ENCODE measurements around the gene CD47.

CD47 gene

DNA sequence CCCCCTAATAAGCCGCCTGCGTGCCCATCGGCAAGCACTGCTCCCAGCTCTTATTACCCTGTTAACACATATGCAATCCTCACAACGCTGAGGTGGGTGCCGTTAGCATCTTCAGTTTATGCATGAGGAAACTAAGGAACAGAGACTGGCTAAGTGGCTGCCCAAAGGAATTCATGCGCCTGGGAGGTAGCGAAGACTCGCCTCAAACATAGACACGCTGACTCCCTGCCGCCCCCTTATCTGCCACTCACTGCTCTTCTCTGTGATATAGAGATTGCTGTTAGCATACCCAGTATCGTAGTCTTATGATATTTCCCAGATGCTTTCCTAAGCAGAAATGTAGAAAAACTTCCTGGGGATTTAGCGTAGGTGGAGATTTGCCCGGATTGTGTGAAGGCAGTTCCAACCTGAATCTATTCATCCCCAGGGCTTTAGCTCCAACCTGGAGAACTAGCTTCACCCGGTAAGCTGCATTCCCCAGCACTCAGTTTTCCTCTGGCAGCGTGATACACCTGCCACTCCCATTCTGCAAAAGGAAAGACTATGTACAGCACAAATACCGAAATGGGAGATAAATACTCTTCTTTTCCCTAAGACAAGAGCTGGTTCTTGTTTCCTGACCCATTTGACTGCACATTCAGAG, 23.7 kb upstream of the CD47 start:
- DNase-seq (ENCODE audit: insufficient read length) (no peak), FAIRE-seq (no peak)
- TF ChIP-seq TAF1 (IDR thresholded peaks at IDR 0.05; ENCODE audit: borderline replicate concordance, low read depth, low read length) (no peak), POLR2A (IDR thresholded peaks at IDR 0.05; ENCODE audit: low read depth, low read length) (no peak), POLR2AphosphoS5 (IDR thresholded peaks at IDR 0.05; ENCODE audit: low read depth, low read length) (no peak)

DNA sequence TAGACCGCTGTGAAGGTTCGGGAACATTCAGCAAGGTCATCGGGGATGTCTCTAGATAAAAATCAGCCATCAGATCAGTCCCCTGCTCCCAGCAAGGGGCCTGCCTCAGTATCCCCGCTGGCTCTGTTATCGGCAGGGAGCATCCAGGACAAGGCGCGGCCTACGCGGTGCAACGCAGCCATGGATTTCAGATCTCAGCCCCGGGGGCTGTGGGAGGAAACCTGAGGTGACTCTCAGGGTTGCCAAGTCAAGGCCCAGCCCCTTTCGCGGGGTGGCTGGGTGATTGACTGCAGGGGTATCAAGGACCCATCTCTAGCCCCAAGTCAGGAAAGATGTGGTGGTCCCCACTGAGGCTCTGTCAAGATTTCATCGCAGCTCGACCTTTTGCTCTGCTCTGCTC, 23.1 kb upstream of the CD47 start:
- TF ChIP-seq POLR2A (IDR thresholded peaks at IDR 0.05; ENCODE audit: low read depth, low read length) (no peak), TAF1 (IDR thresholded peaks at IDR 0.05; ENCODE audit: borderline replicate concordance, low read depth, low read length) (no peak), POLR2AphosphoS5 (IDR thresholded peaks at IDR 0.05; ENCODE audit: low read depth, low read length) (no peak)
- FAIRE-seq = no peak
- no peak for DNase-seq (ENCODE audit: insufficient read length)

DNA sequence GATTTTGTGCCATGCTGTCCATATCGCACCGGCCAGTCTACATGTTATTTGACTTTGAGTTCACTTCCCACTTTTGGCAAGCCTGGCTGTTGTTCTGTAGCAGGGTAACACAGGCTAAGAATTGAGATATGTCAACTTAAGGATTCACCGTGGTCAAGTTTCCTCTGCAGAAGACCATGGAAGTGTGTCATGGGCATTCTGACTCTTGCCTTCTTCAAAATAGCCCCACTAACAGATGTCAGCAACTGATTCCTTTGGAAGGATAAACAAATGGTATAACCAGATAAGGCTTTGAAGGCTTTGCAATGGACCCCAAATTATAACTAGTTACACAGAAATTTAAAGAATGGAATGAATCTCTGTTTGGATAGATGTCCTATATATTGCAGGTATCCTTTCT, 20.1 kb upstream of the CD47 start:
- FAIRE-seq (no peak), DNase-seq (ENCODE audit: insufficient read length) (no peak)
- TF ChIP-seq POLR2A (IDR thresholded peaks at IDR 0.05; ENCODE audit: low read depth, low read length) (no peak), TAF1 (IDR thresholded peaks at IDR 0.05; ENCODE audit: borderline replicate concordance, low read depth, low read length) (no peak), POLR2AphosphoS5 (IDR thresholded peaks at IDR 0.05; ENCODE audit: low read depth, low read length) (no peak)

DNA sequence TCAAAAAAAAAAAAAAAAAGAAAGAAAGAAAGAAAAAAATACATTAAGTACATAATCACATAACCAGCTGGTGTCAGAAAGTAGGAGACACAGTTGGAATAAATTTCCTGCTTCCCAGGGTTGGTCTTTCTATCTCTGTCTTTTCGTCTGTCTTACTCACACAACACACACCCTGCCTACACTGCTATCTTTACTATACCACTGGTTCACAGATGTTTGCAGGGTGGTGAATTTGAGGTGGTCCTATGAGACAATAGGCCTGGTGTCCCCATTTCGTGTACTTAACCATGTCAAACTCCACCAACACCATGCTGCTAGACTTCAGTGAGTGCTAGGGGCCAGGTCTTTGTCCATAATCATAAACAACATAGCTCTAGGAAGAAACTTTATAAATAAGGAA, 17.6 kb upstream of the CD47 start:
- FAIRE-seq = no peak
- DNase-seq (ENCODE audit: insufficient read length) = no peak
- TF ChIP-seq TAF1 (IDR thresholded peaks at IDR 0.05; ENCODE audit: borderline replicate concordance, low read depth, low read length) = no peak

DNA sequence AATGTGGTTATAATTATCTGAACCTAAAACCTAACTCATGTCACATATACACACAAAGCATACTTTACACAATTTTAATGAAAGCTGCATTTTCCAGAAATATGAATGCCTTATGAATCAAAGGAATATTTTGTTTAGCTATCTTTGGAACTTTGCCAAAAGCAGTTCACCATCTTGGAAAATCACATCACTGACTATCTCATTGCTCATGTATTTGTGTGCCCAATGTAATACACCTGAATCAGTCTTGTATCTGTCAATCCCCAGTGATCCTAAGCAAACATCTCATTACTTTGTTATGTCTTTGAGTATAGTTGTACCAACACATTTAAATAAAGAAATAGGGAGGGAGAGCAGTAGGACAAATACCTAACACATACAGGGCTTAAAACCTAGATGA, 15.6 kb upstream of the CD47 start:
- FAIRE-seq (no peak), DNase-seq (ENCODE audit: insufficient read length) (no peak)
- no peak for TF ChIP-seq TAF1 (IDR thresholded peaks at IDR 0.05; ENCODE audit: borderline replicate concordance, low read depth, low read length)

DNA sequence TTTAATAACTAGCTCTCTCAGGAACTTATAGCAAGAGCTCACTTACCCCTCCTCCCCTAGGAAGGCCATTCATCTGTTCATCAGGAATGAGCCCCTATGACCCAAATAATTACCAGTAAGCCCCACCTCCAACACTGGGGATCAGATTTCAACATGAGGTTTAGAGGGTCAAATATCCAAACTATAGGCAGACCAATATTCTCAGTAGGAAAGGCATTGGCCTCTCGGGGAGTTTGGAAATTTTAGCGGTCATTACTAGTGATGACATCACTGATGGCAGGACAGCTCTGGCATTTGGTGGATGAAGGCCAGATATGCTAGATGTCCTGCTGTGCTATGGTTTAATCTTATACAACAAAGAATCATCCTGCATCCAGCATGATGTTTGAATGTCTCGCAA, 15.2 kb upstream of the CD47 start:
- no peak for TF ChIP-seq POLR2AphosphoS5 (IDR thresholded peaks at IDR 0.05; ENCODE audit: low read depth, low read length)
- no peak for TF ChIP-seq POLR2A (IDR thresholded peaks at IDR 0.05; ENCODE audit: low read depth, low read length)
- TF ChIP-seq TAF1 (IDR thresholded peaks at IDR 0.05; ENCODE audit: borderline replicate concordance, low read depth, low read length) = no peak
- FAIRE-seq (no peak), DNase-seq (ENCODE audit: insufficient read length) (no peak)

DNA sequence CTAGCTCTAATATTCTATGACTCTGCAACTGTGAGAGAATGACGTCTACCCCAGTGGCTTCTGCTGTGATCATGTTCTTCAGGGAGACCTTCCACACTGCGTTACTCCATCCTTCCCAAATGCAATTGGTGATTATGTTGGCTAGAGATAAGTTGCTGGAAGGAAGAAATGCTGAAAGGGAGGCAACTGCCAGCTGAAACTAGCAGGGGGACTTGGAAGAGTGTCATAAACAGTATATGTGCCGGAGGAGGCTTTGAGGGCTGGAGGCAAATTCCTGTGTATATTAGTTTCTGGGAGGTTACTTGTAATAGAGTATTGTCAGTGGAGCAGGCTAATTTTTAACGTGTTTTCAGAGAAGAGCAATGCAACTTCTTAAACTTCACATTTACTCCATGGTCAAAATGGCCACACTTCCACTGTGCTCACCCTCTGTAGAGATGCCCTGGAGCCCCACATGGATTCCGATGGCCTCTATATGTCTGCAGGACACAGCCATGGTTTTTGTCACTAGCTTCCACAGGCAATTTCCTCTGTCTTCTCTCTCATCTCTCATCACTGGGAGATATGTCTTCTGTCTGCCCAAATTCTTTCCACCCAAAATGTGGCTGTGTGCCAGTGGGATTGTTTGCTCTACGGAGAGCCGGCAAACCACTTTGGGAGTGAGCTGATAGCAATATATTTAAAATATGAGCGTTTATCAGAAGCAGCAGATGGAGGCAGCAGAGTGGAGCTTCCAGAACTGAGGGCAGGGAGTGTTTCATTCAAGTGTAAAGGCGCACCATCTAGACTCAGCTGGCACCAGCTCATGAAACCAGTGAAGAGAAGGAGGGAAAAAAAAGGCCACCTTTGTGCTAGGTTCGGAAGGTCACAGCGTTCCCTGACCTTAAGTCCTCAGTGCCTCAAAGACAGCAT, 13.3 kb upstream of the CD47 start:
- no peak for DNase-seq (ENCODE audit: insufficient read length)
- no peak for FAIRE-seq

DNA sequence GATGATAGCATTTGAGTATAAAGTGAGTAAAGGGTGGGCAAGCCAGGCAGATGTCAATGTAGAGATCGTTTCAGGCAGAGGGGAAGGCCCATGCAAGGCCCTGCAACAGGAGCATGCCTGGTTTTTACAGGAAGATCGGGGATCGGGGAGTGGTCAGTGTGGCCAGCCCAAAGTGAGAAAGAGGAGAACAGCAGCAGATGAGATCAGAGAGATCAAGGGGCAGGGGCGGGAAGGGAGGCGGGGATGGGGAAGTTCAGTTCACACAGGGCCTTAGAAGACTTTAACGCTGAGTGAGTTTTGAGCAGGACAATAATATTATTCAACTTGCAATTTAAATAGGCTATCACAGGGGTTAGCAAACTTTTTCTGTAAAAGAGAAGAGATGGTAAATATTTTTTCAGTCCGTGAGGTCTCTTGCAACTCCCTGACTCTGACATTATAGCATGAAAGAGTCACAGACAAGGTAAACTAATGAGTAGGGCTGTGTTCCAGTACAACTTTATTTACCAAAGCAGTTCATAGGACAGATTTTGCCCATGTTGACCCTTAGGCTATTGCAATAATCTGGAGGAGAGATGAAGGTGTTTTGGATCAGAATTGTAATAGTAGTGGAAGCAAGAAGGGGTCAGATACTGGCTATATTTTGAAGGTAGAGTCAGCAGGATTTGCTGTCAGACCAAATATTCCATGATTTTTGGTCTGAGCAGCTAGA, 12.4 kb upstream of the CD47 start:
- no peak for DNase-seq (ENCODE audit: insufficient read length)
- no peak for FAIRE-seq
- TF ChIP-seq POLR2AphosphoS5 (IDR thresholded peaks at IDR 0.05; ENCODE audit: low read depth, low read length) (no peak), POLR2A (IDR thresholded peaks at IDR 0.05; ENCODE audit: low read depth, low read length) (no peak), TAF1 (IDR thresholded peaks at IDR 0.05; ENCODE audit: borderline replicate concordance, low read depth, low read length) (no peak)

More for the DNA sequence above, 13.3 kb upstream of the CD47 start:
- no peak for TF ChIP-seq TAF1 (IDR thresholded peaks at IDR 0.05; ENCODE audit: borderline replicate concordance, low read depth, low read length)
- no peak for TF ChIP-seq POLR2AphosphoS5 (IDR thresholded peaks at IDR 0.05; ENCODE audit: low read depth, low read length)
- TF ChIP-seq POLR2A (IDR thresholded peaks at IDR 0.05; ENCODE audit: low read depth, low read length) = no peak

DNA sequence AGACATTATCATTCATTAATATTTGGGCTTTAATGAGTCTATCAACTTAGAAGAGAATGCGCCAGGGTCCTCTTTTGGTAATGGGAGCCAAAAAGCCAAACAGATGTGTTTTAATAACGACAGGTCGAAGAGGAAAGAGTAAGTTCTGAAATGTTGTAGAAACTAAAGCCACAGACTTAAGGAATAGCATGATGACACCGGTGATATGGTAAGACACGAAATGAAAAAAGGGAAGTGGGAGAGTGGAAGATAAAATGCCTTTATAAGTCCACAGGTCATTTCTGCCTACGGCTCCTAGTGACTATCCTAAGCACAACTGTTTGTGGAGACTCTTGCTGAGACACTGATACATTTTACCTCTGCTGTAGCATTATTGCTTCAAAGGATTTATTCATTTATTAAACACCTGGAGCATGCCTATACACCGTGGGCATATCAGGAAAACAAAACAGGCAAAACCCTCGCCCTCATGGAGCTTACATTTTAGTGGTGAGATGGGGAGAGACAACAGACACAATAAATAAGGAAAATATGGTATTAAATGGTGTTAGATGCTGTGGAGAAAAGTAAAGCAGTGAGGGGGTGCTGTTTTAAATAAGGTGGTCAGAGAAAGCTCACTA, 11.7 kb upstream of the CD47 start:
- no peak for DNase-seq (ENCODE audit: insufficient read length)
- peak; percentile 78 for FAIRE-seq
- TF ChIP-seq POLR2A (IDR thresholded peaks at IDR 0.05; ENCODE audit: low read depth, low read length) (no peak), TAF1 (IDR thresholded peaks at IDR 0.05; ENCODE audit: borderline replicate concordance, low read depth, low read length) (no peak), POLR2AphosphoS5 (IDR thresholded peaks at IDR 0.05; ENCODE audit: low read depth, low read length) (no peak)

DNA sequence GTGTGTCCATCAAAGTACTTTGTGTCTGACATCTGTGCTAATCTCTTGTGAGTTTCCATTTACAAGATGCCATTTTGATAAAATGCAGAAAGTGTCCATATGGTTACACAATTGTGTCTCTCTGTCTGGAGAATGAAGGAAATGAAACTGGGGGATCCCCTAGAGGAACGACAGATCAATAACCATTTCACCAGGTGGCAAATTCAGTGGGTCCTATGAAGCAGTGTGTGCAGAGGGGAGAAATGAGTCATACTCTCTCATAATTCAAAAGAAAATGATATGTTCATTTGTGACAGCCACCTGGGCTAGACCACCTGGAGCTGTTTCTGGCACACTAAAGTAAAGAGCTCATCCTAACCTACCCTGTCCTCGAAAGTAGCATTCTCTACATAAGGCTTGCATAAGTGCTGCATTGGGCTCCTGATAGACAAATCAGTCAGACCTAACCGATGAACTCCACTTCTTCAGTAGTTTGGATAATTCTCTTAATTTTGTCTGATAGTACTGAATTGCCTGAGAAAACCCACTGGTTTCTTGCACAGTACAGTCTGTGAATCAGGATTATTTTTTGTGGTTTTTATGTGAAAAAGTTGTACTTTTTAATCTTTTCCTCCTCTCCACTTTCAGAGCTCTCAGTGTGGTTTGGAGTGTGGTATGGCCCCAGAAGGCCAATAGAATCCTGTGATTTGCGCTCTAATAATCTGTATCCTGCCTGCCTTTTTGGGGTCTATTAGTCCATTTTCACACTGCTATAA, 10.3 kb upstream of the CD47 start:
- peak; percentile 45 for DNase-seq (ENCODE audit: insufficient read length)
- TF ChIP-seq TAF1 (IDR thresholded peaks at IDR 0.05; ENCODE audit: borderline replicate concordance, low read depth, low read length) = no peak
- TF ChIP-seq POLR2AphosphoS5 (IDR thresholded peaks at IDR 0.05; ENCODE audit: low read depth, low read length) = peak; percentile 29; the same call in 1 of the 2 replicates
- FAIRE-seq = peak; percentile 95

All from GM12892 (cell line).